CD4-positive, alpha-beta T cell treated with Interleukin-6 at 100 ng/mL for 8 hours (primary cell): ENCODE measurements around the gene UGT1A9.

Source experiments
- DNase-seq: peaks from one replicate; pipeline ENCODE4 v3.0.0-alpha.2; 2020; ENCODE audit warnings: mixed read lengths, low spot score

UGT1A9 gene

GRCh38 chr2:233796254-233796653 is 124.6 kb downstream of the UGT1A9 start:
- no peak for DNase-seq

GRCh38 chr2:233798335-233799086 is 126.8 kb downstream of the UGT1A9 start:
- DNase-seq = no peak

- no peak for DNase-seq
Measured at GRCh38 chr2:233799087-233799665, 127.5 kb downstream of the UGT1A9 start.

- DNase-seq = no peak
Measured at GRCh38 chr2:233799716-233800115, 128.0 kb downstream of the UGT1A9 start.

GRCh38 chr2:233800208-233800607 is 128.5 kb downstream of the UGT1A9 start:
- DNase-seq = no peak

- no peak for DNase-seq
Measured at GRCh38 chr2:233801357-233802131, 129.8 kb downstream of the UGT1A9 start.

GRCh38 chr2:233802132-233802815 is 130.6 kb downstream of the UGT1A9 start:
- DNase-seq = no peak

GRCh38 chr2:233803292-233803911 is 131.7 kb downstream of the UGT1A9 start:
- no peak for DNase-seq

GRCh38 chr2:233803994-233804393 is 132.3 kb downstream of the UGT1A9 start:
- DNase-seq = no peak

GRCh38 chr2:233807215-233807865 is 135.6 kb downstream of the UGT1A9 start:
- no peak for DNase-seq

GRCh38 chr2:233807966-233808935 is 136.6 kb downstream of the UGT1A9 start:
- no peak for DNase-seq

GRCh38 chr2:233810385-233810784 is 138.7 kb downstream of the UGT1A9 start:
- no peak for DNase-seq

GRCh38 chr2:233811087-233811486 is 139.4 kb downstream of the UGT1A9 start:
- no peak for DNase-seq

GRCh38 chr2:233811732-233812131 is 140.0 kb downstream of the UGT1A9 start:
- DNase-seq = no peak

GRCh38 chr2:233813236-233814055 is 141.7 kb downstream of the UGT1A9 start:
- no peak for DNase-seq

- no peak for DNase-seq
Measured at GRCh38 chr2:233814056-233814835, 142.5 kb downstream of the UGT1A9 start.

GRCh38 chr2:233815861-233816260 is 144.2 kb downstream of the UGT1A9 start:
- no peak for DNase-seq

GRCh38 chr2:233816334-233816733 is 144.6 kb downstream of the UGT1A9 start:
- no peak for DNase-seq

GRCh38 chr2:233816771-233817170 is 145.1 kb downstream of the UGT1A9 start:
- no peak for DNase-seq
